Cardiac septum (tissue), 1 donor: Measurements from ENCODE around the gene PKP2. TPM values are rescaled to one million over a fixed set of nuclear protein-coding genes. Genes with fewer than 3 reads are reported as not detected.

ENCODE experiments used
- DNase-seq: peaks from one replicate; pipeline ENCODE4 v3.0.0-alpha.2; 2020; ENCODE audit warnings: low spot score
- intact Hi-C: fragments of 100-400 bp; cut with DNase I; formaldehyde crosslinking; loops from one replicate; pipeline ENCODE4 v1.14.0; 2022
- total RNA-seq: library from RNA; stranded (reverse); fragmentation: NEBNext Ultra II Directional; extraction: Animal tissue kit (Norgen Biotek cat#: 25700); gene quantifications from one replicate; pipeline ENCODE4 v1.2.1, GENCODE V29; 2021
- donor health status: DM: no; HTN: no; CAD: no.

Gene PKP2
- total RNA-seq, 1 donor from 2014 or later: 463 TPM

GRCh38 chr12:32776258-32776657, 120.3 kb downstream of the PKP2 start:
- DNase-seq: no peak
- intact Hi-C loops: no loop called here

- DNase-seq: no peak
- intact Hi-C loops: no loop called here
Measured at GRCh38 chr12:32773691-32774090, 122.9 kb downstream of the PKP2 start.

GRCh38 chr12:32770141-32770540, 126.4 kb downstream of the PKP2 start:
- no peak for DNase-seq
- intact Hi-C loops: no loop called here

- intact Hi-C loops: no loop called here
- DNase-seq: no peak
Measured at GRCh38 chr12:32768518-32768917, 128.1 kb downstream of the PKP2 start.

- no peak for DNase-seq
- intact Hi-C loops: no loop called here
Measured at GRCh38 chr12:32765906-32766305, 130.7 kb downstream of the PKP2 start.

- intact Hi-C loops: no loop called here
- no peak for DNase-seq
Measured at GRCh38 chr12:32761716-32762115, 134.9 kb downstream of the PKP2 start.

GRCh38 chr12:32757157-32757556, 139.4 kb downstream of the PKP2 start:
- DNase-seq: no peak
- intact Hi-C loops: loop anchor here (5.0 to 10.0 kb wide), 2 partner anchors 160 to 848 kb away; no protein-coding TSS in a partner anchor

- intact Hi-C loops: loop anchor here (1.0 to 10.0 kb wide), 3 partner anchors 161 to 1266 kb away; partner anchors contain the start of gene ALG10
- DNase-seq: no peak
Measured at GRCh38 chr12:32756476-32757066, 140.0 kb downstream of the PKP2 start.

GRCh38 chr12:32755654-32756475, 140.7 kb downstream of the PKP2 start, which contains the start of gene YARS2:
Gene YARS2 (minus strand): TSS chr12:32755897. CDS start chr12:32755874, 23 bp downstream.
- intact Hi-C loops: loop anchor here (1.0 to 10.0 kb wide), 4 partner anchors 77 to 1266 kb away; partner anchors contain the start of genes ALG10 and DNM1L
- peak; percentile 96 for DNase-seq

GRCh38 chr12:32755051-32755653, 141.4 kb downstream of the PKP2 start:
- peak; percentile 85 for DNase-seq
- intact Hi-C loops: loop anchor here (1.0 to 10.0 kb wide), 3 partner anchors 76 to 850 kb away; partner anchors contain the start of gene DNM1L

- no peak for DNase-seq
- intact Hi-C loops: loop anchor here (10.0 kb wide), 1 partner anchor 851 kb away; no protein-coding TSS in a partner anchor
Measured at GRCh38 chr12:32754111-32754510, 142.5 kb downstream of the PKP2 start.

- no peak for DNase-seq
- intact Hi-C loops: loop anchor here (10.0 kb wide), 1 partner anchor 851 kb away; no protein-coding TSS in a partner anchor
Measured at GRCh38 chr12:32753605-32754004, 143.0 kb downstream of the PKP2 start.

- intact Hi-C loops: no loop called here
- DNase-seq: no peak
Measured at GRCh38 chr12:32743264-32743663, 153.3 kb downstream of the PKP2 start.

GRCh38 chr12:32742133-32742532, 154.4 kb downstream of the PKP2 start:
- intact Hi-C loops: no loop called here
- no peak for DNase-seq

Other genes with a start within 250 kb of the PKP2 start
- 67.3 TPM for gene DNM1L, start 217.5 kb downstream of the PKP2 start, total RNA-seq
- 11.6 TPM for gene YARS2, start 140.9 kb downstream of the PKP2 start, total RNA-seq